ENCODE data around the gene VAV2.

- TF ChIP-seq, protein P1, sequence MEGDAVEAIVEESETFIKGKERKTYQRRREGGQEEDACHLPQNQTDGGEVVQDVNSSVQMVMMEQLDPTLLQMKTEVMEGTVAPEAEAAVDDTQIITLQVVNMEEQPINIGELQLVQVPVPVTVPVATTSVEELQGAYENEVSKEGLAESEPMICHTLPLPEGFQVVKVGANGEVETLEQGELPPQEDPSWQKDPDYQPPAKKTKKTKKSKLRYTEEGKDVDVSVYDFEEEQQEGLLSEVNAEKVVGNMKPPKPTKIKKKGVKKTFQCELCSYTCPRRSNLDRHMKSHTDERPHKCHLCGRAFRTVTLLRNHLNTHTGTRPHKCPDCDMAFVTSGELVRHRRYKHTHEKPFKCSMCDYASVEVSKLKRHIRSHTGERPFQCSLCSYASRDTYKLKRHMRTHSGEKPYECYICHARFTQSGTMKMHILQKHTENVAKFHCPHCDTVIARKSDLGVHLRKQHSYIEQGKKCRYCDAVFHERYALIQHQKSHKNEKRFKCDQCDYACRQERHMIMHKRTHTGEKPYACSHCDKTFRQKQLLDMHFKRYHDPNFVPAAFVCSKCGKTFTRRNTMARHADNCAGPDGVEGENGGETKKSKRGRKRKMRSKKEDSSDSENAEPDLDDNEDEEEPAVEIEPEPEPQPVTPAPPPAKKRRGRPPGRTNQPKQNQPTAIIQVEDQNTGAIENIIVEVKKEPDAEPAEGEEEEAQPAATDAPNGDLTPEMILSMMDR (conservative IDR thresholded peaks at IDR 0.05; ENCODE audit: low read depth in 2 of 2), result no peak
- TF ChIP-seq, protein P2, sequence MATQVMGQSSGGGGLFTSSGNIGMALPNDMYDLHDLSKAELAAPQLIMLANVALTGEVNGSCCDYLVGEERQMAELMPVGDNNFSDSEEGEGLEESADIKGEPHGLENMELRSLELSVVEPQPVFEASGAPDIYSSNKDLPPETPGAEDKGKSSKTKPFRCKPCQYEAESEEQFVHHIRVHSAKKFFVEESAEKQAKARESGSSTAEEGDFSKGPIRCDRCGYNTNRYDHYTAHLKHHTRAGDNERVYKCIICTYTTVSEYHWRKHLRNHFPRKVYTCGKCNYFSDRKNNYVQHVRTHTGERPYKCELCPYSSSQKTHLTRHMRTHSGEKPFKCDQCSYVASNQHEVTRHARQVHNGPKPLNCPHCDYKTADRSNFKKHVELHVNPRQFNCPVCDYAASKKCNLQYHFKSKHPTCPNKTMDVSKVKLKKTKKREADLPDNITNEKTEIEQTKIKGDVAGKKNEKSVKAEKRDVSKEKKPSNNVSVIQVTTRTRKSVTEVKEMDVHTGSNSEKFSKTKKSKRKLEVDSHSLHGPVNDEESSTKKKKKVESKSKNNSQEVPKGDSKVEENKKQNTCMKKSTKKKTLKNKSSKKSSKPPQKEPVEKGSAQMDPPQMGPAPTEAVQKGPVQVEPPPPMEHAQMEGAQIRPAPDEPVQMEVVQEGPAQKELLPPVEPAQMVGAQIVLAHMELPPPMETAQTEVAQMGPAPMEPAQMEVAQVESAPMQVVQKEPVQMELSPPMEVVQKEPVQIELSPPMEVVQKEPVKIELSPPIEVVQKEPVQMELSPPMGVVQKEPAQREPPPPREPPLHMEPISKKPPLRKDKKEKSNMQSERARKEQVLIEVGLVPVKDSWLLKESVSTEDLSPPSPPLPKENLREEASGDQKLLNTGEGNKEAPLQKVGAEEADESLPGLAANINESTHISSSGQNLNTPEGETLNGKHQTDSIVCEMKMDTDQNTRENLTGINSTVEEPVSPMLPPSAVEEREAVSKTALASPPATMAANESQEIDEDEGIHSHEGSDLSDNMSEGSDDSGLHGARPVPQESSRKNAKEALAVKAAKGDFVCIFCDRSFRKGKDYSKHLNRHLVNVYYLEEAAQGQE (IDR thresholded peaks at IDR 0.05; ENCODE audit: unreplicated experiment), result no peak
Observed at GRCh38 chr9:133734590-133735414, 257.3 kb downstream of the VAV2 start.

All from GM23338 (cell line).